DMS153 treated with DMSO at 0.1 percent for 48 hours (cell line): Measurements from ENCODE around the gene SYNPR.

Experiments used
- DNase-seq: peaks from one replicate; lab custom pipeline; 2025; ENCODE audit not compliant: unreplicated experiment; lab: John Stamatoyannopoulos, UW

The SYNPR gene

GRCh38 chr3:63523100-63523499 is 245.0 kb downstream of the SYNPR start:
- DNase-seq, result no peak

DNA sequence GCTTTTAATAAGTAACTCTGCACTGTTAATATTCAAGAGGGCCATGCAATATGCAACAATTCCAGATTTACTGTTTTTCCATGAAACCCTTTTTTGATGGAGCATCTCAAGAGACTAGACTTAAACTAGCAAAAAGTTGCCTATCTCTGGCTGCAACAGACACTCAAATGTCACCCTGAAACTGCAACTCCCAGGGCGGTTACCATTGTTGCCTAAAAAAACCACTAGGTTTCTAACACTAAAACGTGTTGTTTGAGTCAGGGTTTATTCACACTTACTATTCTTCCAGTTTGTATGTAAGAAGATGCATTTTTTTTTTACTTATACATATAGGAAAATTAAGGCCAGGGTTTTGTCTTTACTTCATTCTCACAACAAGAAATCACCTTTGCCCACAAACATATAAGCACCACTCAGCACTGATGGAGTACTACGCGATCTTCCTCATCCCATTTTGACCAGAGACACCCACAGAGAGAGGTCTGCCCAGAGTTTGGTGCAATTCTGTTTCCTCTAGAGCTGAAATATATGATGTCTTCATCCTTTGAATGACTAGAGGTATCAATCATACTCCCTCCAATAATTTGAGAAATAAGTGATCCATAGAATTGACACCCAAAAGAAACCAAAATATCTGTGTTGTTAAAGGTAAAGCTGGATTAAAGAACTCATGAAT is 250.4 kb downstream of the SYNPR start:
- DNase-seq, result no peak

DNA sequence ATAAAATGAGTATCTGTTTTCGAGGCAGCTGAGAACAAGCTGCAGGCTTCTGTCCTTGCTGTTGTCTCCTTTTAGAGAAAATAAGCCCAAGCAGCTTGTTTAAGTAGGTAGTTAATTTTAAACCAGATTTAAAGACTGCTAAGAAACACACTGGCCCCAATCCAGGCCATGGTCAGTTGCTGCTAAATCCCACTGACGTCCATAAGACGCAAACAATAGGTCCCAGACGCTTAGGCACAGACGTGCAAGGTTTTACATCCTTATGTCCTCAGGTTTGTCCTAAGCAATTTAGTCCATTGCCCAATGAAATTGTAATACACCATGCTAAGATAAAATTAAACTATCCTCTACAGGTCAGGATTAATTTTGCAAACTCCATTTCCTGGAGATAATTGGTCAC is 254.4 kb downstream of the SYNPR start:
- DNase-seq, result no peak

- no peak for DNase-seq
Measured at GRCh38 chr3:63538919-63539318, 260.8 kb downstream of the SYNPR start.

DNA sequence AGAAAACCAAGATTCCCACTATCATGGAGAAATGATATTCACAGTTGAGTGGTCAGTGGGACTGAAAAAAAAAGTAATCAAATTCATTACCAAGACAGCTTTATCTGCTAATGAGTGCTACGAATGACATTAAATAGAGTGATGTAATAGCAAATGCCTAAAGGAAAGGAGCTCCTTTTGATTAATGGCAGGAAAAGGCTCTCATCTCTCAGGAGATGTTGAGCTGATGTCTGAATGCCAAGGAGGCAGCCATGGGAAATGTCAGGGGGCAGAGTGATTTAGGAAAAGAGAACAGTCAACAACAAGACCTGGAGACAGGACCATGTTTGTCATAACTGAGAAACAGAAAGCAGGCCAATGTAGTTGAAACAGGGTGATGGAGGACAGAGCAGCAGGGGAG is 277.7 kb downstream of the SYNPR start:
- DNase-seq, result no peak

- DNase-seq, result no peak
Measured at GRCh38 chr3:63556401-63556800, 278.3 kb downstream of the SYNPR start.

GRCh38 chr3:63557912-63558311 is 279.8 kb downstream of the SYNPR start:
- DNase-seq, result no peak

DNA sequence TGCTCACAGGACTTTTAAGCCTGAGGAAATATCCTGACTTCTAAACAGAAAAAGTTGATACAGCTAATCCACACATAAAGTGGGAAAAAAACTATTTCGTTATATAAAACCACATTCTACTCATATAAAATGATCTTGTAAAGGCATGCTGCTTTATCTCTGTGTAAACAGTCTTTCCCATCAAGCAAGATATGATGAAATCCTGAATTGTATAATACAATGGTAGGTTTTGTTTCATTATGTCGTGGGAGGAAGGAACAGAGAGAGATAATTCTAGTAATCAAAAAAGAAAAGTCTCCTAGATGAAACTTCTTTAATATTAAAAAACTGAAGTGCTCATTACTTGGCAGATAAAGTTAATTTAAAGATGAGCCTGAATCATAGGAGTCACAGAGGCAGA is 281.8 kb downstream of the SYNPR start:
- DNase-seq, result no peak

DNA sequence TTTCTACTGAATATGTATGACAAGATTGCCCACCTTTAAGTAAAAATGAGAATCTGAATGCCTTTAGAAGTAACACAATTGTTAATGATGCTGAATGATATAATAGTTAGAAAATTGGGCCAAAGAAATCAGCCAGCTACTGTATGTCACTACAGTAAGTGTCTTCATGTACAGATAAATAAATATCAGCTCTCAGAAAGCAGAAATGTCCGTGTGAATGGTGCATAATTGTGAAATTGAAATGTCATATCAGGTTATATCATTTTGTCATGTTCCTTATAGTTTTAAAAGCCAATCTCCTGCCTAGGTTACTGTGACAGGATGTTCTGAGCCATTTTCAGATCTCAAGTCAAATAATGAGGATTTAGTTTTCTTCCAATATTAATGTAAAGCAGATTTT is 283.8 kb downstream of the SYNPR start:
- DNase-seq, result no peak

DNA sequence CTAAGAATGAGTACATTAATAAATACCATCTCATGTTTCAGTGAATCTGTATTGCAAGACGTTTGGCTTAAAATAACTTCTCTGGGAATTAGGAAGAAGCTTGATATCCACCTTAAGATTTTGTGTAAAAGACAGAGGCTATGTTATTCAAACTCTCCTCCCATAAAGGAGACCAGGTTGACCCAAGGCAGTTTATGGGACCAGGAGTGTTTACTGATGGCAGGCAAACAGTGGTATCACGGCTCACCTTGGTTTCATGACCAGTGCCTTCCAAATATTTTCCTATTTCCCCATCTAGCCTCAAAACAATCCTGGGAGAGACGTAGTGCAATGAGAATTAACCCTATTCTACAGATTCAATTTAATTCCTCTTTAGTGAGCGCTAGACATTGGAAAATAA is 284.2 kb downstream of the SYNPR start:
- DNase-seq, result no peak

DNA sequence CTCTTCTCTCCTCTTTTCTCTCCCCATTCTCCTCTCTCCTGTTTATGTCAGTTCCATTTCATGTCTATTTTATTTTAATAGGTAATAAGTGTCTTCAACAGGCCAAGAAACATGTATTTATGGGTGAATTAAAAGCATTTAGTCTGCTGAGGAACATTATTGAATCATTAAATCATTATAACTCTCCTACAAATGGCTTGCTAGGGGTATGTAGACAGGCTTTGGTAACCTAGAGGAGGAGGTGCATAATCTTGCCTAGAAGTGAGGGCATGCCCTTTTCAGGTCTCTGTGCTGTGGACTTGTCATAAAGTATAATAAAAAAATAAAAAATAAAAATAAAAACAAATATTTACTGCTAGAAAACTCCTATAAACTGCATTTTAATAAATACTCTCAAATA is 285.5 kb downstream of the SYNPR start:
- DNase-seq, result no peak

- DNase-seq, result no peak
Measured at GRCh38 chr3:63565220-63565619, 287.1 kb downstream of the SYNPR start.

DNA sequence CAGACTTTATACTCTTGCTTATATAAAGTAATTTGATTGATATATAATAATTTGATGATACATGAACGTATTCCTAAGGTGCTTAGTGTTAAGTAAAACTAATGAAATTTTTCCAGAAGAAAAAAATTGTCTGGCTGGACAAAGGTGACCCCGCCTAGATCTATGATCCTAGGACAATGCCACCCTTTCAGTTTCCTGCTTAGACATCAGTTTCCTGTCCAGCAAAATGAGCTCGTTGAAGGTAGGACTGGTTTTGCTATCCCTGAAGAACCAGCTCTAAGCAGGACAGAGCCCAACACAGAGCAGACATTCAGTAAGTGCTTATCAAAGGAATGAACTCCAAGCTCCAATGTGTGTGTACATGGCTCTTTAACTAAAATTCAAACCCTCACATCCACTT is 293.6 kb downstream of the SYNPR start:
- DNase-seq, result no peak

DNA sequence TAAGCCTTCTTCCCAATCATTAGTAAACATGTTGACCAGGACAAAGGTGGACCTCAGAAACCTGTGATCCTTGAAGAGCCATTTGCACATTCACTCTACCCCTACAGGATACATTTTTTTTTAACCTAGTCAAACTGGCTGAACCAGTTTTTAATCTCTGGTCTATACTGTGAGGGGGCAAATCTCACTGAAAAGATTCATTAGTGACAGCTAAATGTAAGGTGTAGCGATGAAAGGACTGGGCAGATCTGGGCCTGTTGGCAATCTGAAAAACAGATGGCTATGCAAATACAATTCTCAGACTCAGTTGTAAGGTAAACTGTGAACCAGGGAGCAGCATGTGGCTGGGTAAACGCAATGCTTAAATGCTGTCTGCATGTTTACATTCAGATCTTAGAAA is 298.7 kb downstream of the SYNPR start:
- DNase-seq, result peak; percentile 83

- DNase-seq, result no peak
Measured at GRCh38 chr3:63578858-63579257, 300.8 kb downstream of the SYNPR start.

DNA sequence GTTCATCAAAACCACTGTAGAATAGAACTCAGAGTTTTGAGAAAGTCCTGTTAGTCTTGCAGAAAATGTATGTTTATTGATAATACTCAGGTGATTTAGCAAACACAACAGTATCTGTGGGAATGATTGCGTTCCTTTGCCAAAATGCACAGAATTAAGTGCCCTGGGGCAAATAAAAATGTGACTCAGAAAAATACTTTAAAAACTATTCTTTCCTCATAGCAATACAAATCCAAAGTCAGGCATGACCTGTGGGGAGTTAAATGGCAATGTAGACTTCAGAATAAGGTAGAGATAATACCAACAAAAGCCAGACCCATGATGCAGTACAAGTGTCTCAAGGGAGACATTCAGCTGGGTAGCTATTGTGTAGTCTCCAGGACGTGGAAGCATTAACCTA is 302.0 kb downstream of the SYNPR start:
- DNase-seq, result no peak

- no peak for DNase-seq
Measured at GRCh38 chr3:63582943-63583500, 304.9 kb downstream of the SYNPR start.

DNA sequence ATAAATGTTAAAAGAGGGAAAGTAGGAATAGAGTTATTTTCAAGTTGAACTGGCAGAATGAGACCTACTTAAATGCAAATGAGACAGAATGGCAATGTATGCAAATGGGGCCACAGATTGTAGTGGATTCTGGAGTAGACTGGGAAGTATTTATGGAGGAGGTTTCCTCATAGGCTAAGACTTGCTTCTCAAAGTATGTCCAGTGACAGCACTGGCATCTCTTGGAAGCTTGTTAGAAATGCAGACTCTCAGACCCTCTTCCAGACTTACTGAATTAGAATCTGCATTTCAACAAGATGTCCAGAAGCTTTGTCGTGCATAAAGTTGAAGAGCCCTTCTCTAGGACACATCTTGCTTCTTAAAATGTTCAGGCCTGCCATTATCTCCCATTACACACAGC is 306.6 kb downstream of the SYNPR start:
- DNase-seq, result no peak

GRCh38 chr3:63585927-63586326 is 307.8 kb downstream of the SYNPR start:
- DNase-seq, result no peak

DNA sequence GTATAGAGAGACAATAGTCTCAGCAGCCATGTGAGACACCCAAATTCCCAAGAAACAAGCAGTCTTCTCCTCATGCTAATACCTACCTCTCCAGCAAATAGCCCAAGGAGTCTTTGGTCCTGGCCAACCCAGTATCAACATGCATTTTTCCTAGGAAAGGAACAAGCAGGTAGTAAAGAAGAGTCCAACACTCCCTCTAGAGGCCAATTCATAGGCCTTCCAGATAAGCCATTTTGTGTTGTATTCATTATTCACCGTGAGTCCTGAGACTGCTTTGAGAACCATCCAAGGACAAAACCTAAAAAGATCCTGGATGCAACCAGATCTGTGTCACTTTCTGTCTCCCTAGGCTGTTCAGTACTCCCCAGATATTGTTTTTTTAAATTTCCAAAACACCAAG is 310.8 kb downstream of the SYNPR start:
- no peak for DNase-seq

DNA sequence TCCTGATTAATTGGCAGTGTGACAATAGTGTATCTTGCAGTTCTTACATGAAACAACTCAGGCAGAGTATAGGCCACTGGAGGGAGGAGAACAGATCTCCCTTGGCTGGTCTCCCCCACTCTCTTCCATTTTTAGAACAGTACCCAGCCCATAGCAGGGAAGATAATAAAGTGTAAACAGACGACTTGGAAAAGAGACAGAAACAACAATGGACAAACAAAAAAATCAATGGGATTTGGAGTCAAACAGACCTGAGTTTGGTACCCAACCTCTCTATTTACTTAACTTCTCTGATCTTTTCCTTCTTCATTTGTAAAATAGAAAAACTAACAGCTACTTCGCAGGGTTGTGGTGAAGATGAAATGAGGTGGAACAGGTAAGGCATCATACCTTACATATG is 315.7 kb downstream of the SYNPR start:
- DNase-seq, result no peak

DNA sequence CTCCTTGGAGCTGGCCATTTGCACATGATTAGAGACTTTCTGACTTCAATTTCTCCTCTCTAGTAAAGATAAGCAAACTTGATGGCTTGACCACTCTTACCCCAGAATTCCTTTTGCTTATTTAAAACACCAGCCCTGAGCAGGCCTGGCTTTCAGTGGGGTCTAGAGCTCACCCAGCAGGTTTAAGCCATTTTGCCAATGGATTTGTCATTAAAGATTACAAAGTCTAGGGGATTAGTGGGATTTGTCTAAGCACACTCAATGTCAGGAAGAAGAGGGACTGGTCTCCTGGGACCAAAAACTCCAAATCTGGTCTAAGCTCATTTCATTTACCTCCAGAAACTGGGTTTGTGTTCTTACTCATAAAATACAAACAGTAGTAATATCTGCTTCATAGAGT is 317.1 kb downstream of the SYNPR start:
- DNase-seq, result no peak

DNA sequence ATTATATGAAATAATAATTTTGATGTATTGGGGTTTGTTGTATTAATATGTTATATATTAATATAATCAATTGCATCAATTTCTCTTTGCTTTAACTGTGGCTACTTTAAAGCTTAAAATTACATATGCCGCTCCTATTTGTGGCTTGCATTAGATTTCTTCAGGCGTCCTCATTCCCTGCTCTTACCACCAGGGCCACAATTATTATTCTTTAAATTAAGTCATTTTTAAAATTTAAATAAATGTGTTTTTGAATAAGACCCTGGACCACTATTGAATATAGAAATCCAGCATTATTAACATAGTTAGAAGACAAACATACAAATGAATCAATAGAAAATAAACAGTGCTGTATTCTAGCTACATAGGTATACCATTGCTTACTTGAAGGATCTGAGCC is 318.9 kb downstream of the SYNPR start:
- DNase-seq, result no peak
